HG03108 (cell line): ENCODE results near the gene ALDOA.

Experiments used
- ATAC-seq: cut with Tn5 transposase; IDR thresholded peaks from one replicate; pipeline ENCODE4 v1.9.1; 2021; ENCODE audit warnings: moderate library complexity; ENCODE audit not compliant: unreplicated experiment

ALDOA gene

DNA sequence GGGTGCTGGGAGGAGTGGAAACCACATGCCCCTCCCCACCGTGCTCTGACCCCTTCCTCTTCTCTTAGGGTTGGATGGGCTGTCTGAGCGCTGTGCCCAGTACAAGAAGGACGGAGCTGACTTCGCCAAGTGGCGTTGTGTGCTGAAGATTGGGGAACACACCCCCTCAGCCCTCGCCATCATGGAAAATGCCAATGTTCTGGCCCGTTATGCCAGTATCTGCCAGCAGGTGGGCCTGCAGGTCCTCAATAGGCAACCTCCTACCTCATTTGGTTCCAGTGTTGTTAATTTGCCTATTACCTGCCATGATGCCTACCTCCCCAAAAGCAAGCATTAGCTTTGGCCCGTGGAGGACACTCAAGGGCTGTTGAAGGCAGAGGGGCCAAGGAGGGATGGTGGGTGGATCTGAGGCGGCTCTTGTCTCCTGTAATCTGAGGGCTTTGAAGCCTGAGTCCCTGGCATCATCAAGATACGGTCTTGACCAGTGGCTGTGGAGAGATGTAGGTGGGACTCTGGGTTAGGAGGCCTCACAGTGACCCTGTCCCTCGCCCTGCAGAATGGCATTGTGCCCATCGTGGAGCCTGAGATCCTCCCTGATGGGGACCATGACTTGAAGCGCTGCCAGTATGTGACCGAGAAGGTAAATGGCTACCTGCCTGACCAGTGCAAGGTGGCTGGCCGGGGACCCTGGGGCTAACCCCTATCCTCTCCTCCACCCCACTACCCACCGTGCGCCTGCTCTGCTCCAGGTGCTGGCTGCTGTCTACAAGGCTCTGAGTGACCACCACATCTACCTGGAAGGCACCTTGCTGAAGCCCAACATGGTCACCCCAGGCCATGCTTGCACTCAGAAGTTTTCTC lies 3.4 kb downstream of the ALDOA start:
- ATAC-seq: no peak

DNA sequence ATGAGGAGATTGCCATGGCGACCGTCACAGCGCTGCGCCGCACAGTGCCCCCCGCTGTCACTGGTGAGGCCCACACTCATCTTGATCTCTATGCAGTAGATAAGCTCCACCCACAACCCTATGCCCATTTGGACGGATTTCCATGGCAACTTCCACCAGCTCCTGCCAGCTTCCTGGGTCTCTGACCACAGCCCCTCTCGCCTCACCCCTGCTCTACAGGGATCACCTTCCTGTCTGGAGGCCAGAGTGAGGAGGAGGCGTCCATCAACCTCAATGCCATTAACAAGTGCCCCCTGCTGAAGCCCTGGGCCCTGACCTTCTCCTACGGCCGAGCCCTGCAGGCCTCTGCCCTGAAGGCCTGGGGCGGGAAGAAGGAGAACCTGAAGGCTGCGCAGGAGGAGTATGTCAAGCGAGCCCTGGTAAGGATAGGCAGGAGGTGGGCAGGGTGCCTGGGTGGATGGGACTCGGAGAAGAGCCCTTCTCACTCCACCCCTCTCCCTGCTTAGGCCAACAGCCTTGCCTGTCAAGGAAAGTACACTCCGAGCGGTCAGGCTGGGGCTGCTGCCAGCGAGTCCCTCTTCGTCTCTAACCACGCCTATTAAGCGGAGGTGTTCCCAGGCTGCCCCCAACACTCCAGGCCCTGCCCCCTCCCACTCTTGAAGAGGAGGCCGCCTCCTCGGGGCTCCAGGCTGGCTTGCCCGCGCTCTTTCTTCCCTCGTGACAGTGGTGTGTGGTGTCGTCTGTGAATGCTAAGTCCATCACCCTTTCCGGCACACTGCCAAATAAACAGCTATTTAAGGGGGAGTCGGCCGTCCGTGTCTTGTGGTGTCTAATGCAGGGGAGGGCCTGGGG lies 4.3 kb downstream of the ALDOA start:
- ATAC-seq: no peak

DNA sequence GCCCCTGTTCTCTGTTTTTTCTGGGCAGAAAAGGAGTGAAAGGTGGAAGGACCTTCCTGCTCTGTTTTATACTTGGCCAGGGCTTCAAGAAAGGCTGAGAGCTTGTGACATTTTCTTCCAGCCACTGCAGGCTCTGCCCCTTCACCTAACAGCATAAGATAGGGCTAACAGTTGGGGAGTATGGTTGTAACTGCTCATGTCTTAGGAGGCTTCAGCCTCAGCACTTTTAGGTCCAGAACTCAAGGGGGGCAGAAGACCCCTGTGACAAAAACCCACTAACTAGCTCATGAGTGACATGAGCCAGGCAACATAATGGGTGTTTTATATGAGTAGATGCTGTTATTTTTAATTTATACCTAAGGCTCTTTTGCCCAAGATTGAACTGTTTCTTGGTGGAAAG lies 4.9 kb downstream of the ALDOA start:
- no peak for ATAC-seq

DNA sequence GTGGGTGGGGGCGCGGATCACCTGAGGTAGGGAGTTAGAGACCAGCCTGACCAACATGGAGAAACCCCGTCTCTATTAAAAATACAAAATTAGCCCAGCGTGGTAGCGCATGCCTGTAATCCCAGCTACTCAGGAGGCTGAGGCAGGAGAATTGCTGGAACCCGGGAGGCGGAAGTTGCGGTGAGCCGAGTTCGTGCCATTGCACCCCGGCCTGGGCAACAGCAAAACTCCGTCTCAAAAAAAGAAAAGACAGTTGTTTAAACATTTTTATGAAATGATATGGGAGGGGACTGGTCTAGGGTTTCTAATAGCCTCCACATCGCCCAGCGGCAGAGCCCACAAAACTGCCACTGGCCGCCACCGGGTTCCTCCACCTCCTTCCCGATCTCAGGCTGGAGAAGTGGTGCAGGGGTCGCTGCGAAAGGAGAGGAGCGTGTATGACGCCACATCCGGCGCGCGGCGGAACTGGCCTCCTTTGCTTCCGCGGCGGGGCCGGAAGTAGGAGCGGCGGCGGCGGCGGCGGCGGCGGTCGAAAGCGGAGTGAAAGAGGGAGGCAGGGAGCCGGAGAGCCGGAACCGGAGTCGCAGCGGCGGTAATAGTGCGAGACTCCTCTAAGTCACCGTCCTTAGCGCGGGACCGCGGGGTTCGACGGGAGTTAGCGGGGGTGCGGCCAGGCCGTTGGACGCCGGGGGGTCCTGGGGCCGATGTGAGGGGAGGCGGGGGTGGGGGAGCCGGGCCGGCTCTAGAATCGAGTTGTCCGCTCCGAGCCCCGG lies 10.1 kb downstream of the ALDOA start, which contains the start of gene PPP4C:
PPP4C (plus strand) TSS at position 492 of the 773 bp plus-strand sequence. CDS start 384 bp downstream, outside the sequence.
- peak; percentile 77 for ATAC-seq

DNA sequence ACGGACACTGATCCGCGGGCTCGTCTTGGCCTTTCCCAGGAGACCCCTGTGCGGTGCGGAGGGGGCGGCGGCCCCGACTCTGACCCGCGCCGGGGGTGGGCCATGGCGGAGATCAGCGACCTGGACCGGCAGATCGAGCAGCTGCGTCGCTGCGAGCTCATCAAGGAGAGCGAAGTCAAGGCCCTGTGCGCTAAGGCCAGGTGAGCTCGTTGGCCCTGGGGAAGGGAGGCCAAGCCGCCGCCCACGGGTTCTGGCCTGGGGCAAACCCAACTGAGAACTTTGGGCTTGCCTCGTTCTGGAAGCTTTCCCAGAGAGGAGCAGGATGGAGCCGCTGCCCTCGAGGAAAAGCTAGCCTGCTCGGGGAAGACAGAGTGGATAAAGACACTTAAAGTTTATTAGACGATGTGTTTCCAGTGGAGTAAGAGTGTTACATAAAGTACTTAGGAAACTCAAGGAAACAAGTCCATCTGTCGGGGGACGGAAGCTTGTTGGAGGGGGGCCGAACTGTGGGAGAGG lies 10.8 kb downstream of the ALDOA start:
- ATAC-seq: no peak

DNA sequence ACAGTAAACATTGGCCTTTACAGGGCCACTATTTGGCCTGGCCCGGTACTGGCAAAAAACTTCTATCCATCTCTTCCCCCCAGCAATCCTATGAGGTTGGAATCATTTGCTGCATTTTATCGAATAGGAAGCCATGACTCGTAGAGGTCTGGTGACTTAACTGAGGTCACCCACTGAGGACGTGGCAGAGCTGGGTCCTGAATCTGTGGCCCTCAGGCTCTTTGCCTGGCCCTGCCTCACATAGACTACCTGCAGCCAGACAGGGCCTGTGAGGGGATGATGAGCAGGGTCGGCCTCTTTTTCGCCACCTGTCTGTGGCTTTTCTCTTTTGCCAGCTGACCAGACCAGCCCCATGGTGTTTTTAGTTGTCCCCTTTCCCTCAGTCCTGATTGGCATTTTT lies 12.1 kb downstream of the ALDOA start:
- no peak for ATAC-seq

DNA sequence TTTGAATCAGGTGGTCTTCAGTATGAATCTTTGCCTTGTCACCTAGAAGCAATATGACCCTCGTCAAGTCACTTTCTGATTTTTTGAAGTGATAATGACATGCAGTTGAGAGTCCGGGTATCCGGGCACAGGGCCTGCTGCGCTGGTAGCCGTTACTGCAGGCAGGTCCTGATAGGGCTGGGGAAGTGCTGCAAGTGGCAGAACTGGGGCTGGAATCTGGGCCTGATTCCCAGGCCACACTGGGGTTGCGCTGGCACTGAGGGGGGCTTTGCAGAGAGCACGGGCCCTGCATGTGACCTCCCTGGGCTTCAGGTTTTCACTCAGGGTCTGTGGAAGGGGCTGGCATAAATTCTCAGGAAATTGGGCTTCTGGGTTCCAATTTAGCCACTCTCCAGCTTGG lies 13.2 kb downstream of the ALDOA start:
- no peak for ATAC-seq

DNA sequence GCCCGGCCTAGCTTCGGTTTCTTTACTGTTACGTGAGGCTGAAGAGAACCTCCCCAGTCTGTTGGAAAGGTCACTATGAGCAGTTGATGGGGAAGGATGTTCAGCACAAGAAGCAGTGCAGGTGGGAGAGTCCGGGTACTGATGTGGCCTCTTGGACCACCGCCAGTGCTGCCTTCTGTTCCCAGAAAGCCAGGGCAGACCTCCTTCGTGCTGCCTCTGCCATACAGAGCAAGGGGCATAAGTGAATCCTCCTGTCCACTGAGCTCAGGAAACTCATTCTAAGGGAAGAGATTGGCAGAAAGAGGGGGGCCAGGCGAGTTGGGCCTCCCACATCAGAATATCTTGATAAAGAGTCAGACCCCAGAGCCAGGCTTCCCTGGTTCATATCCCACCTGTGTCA lies 13.9 kb downstream of the ALDOA start:
- ATAC-seq: no peak

DNA sequence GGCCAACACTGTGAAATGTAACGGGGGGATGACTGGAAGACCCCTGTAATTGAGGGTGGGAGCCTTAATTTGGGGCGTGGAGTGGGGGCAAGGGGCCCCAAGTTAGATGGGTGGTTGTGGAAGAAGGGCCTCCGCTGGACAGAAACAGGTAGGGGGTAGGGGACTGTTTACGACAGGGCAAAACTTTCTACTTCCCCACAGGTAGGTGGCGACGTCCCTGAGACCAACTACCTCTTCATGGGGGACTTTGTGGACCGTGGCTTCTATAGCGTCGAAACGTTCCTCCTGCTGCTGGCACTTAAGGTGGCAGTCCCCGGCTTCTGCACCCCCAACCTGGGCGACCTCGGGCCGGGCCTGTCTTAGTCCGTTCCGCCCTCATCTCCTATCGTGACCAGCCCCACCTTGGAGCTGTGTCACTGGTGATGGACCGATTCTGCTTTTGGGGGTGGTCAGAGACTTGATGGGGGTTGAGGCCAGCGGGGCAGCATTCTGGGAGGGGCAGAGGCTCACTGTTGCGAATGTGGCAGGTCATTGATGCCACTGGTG lies 17.1 kb downstream of the ALDOA start:
- no peak for ATAC-seq

DNA sequence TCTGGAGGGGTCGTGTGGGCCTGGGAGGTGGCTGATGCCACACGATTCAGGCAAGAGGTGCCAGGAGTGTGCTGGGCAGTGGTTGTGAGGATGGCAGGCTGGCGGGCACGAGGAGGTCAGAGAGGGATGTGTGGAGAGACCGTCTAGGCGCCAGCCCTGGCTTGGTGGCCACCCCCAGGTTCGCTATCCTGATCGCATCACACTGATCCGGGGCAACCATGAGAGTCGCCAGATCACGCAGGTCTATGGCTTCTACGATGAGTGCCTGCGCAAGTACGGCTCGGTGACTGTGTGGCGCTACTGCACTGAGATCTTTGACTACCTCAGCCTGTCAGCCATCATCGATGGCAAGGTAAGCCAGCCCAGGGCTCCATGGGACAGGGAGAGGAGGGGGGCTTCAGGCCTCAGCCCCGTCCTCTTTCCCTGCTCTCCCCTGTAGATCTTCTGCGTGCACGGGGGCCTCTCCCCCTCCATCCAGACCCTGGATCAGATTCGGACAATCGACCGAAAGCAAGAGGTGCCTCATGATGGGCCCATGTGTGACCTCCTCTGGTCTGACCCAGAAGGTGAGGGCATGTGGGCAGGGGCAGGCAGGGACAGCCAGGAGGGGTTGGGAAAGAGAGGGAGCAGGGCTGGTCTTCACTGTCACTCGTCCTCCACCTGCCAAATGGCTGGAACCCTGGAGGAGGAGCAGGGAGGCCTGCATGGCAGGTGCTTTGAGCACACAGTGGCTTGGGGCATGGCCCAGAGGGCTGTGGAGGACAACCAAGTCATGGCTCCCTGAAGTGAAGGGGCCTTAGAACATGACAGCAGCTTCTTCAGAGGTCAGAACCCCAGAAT lies 17.9 kb downstream of the ALDOA start:
- ATAC-seq: no peak

DNA sequence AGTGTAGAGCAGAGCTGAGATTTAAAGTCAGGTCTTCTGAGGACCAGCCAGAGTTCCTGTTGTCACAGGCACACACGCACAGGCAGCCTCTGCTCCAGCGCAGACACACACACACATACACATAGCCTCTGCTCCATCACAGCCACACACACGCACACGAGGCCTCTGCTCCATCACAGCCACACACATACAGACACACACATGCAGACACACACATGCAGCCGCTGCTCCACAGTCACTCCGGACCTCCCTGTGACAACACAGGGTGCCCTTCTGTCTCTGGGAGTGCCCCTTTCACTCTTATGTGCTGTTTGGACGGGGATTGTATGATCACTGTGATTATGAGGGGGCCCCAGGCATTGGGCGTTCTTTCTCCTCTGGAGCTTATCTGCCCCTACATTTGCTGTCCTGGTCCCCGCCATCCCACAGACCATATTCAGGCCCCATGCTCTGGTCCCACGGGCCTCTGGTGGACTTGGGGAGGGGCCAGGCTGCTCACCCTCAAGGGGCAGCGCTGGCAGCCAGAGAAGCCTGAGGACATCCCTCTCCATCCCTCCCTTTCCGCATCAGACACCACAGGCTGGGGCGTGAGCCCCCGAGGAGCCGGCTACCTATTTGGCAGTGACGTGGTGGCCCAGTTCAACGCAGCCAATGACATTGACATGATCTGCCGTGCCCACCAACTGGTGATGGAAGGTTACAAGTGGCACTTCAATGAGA lies 18.7 kb downstream of the ALDOA start:
- ATAC-seq: no peak

DNA sequence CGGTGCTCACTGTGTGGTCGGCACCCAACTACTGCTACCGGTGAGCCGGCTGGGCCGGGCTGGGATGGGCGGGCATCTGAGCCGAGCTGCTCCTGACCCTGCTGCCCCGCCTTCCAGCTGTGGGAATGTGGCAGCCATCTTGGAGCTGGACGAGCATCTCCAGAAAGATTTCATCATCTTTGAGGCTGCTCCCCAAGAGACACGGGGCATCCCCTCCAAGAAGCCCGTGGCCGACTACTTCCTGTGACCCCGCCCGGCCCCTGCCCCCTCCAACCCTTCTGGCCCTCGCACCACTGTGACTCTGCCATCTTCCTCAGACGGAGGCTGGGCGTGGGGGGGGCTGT lies 19.2 kb downstream of the ALDOA start:
- ATAC-seq: no peak

DNA sequence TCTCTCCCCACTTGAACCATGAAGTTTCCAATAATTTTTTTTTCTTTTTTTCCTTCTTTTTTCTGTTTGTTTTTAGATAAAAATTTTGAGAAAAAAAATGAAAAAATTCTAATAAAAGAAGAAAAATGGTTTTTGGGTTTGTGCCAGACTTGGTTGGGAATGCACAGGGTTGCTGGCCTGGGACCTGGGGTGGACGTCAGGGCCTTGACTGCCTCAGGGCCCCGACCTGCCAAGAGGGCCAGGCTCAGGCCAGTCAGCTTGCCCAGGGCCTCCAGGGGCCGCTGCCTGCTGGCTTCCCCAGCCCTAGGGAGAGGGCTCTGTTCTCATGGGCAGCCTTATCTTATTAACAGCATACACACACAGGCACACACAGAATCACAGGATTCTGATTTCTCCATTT lies 19.7 kb downstream of the ALDOA start:
- no peak for ATAC-seq

DNA sequence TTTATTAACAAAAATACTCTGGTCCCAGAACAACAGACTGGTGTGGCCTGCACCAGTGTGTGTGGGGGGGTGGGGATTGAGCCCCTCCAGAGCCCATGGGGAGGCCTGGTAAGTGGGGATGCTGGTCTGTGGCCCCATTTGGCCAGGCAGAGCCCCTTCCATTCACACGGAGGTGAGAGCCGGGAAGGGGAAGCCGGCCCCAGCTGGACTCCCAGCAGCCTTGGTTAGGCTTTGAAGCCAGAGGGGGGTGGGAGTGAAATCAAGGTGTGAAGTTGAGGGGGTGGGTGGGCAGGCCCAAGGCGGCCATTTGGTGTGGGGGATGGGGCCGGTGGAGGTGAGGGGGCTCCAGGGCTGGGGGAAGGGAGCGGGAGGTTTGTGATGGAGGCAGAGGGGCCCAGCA lies 20.3 kb downstream of the ALDOA start:
- no peak for ATAC-seq

DNA sequence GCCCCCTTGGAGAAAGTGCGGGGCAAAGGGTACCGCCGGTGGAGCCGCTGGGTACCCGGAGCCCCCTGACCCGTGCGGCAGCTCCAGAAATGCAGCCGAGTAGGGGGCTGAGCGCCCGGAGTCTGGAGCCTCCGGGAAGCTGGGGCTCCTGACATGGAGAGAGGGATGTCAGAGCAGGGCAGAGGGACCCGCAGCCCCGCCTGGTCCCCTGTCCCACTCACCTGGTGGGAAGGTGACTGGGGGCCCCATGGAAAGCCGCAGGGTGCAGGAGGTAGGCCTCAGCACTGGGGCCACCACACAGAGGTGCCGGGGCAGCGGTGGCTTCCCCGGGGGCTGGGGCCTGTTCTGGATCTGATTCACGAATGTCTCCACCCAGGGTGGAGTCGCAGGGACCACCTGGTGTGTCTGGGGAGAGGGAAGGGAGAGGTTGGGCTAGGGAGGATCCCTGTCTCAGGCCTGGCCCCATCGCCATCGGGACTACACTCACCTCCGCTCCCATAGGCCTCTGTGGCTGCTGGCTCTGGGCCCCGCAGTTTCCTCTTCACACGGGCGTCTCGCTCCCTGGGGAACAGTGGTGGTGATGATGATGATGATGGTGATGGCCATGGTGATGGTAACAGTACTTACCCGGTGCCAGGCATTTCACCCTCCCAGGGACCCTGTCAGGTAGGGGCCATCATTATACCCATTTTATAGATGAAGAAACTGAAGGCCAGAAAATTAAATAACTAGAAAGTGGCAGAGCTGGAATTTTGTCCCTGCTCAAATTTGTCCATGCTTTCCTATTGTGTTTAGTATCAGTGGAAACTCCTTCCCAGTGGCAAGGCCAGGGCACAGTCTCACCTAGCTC lies 21.0 kb downstream of the ALDOA start:
- ATAC-seq: no peak

DNA sequence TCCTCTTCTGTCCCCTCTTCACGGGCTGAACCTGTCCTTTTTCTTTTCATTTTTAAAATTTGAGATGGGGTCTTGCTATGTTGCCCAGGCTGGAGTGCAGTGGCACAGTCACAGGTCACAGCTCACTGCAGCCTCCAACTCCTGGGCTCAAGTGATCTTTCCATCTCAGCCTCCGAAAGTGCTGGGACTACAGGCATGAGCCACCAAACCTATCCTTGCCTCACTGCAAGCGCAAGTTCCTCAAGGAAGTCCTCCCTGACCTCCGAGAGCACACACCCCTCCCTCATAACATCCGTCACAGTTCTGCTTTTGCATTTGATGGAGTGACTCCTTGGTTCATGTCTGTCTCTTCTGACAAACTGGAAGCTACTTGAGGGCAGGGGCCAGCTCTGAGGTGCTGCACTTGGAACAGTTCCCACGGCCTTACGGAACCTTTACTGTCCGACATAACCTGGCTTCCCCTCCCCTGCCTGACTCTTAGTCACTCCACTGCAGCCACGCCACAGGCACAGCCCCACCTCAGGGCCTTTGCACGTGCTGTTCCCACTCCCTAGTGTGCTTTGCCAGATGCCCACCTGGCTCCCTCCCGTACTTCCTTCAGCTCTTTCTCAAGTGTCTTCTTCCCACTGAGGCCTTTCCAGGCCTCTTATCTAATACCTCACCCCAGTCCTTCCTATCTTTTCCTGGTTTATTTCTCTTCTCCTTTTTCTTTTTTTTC lies 21.8 kb downstream of the ALDOA start:
- ATAC-seq: no peak

DNA sequence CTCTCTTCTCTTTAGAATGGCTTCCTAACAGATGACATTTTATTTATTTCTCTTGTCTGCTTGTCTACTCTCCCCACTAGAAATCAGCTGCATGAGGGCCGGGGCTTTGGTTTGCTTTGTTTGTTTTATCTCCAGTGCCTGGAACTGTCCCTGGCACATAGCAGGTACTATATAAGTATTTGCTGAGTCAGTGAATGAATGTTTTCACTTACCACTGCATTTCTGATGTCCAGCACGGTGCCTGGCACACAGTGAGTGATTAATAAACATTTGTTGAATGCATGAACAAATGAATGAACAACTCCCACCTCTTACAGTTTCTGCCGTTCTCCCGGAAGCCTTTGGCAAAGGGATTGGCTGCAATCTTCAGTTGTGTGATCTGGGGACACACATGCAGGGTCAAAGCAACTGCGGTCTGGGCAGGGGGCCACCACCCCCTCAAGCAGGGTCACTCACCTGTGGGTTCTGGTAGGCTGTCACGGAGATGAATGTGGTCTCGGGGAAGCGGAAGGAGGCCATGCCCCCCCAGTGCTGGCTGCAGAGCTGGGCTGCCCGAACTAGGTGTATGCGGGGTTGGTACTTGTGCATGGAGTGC lies 22.8 kb downstream of the ALDOA start:
- no peak for ATAC-seq
